Hematopoietic multipotent progenitor cell (in vitro differentiated cells): ENCODE results near the gene TTLL11. TPM values are rescaled to one million over a fixed set of nuclear protein-coding genes. Genes with fewer than 3 reads are reported as not detected.

Experiments
- DNase-seq, 3 donors: peaks; one replicate each; pipeline ENCODE4 v3.0.0-alpha.2; 2011 to 2015; ENCODE audit warnings: low read depth in 2 of 3, low spot score in 2 of 3
- total RNA-seq: library from RNA; depleted of rRNA; stranded (reverse); fragments of >200 nt; gene quantifications from one replicate; pipeline ENCODE4 v1.2.3, GENCODE V29; 2012

The TTLL11 gene
- total RNA-seq, 1 donor, result 5.1 TPM

DNA sequence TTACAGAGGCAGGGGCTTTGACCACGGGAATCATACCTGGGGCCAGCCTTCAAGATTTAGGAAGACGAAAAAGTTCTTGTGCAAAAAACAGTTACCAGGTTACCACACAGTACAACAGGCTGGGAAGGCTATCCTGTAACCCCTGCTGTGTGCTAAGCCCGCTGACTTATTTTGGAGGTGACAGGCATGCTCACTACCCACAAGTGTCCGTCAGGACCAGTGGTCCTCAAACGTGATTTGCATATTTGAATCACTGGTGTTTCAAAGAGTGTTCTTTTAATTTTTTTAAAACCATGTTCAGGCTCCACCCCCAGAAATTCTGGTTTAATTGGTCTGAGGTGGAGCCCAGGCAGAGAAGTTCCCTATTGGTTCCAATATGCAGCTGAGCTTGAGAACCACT is 146.6 kb downstream of the TTLL11 start:
- DNase-seq, result no peak

DNA sequence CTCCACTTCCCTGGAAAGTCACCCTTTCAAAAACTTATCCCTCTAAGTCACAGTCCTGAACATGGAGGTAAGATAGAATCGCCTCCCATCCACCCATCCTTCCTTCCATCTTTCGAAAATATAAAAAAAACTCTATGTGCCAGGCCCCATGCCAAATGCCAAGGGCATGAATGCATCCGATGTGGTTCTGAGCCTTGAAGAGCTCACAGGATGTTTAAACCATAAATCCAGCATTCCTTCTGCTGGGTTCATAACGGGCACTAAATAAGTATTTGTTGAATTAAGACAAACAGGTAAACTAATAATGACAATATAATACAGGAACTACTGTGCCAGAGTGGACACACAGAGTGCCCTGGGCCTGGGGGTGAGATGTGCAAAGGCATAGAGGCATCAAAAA is 147.3 kb downstream of the TTLL11 start:
- DNase-seq, result no peak

DNA sequence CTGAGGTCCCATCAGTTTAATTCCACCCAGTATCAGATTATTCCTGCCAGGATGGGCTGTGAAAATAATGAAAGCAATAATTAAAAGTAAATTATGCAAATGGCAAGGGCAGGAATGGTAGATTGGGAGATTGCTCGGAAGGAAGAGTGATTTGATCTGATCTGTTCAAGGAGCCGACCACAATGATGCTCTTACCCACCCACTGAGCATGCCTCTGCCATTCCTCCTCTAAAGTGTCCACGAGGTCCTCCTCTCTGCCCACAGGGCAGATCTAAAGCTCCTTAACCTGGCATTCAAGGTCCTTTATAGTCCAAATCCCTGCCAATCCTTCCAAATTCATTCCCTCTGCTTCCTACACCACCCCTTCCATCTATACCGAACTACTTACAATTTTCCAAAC is 147.8 kb downstream of the TTLL11 start:
- DNase-seq, result no peak

DNA sequence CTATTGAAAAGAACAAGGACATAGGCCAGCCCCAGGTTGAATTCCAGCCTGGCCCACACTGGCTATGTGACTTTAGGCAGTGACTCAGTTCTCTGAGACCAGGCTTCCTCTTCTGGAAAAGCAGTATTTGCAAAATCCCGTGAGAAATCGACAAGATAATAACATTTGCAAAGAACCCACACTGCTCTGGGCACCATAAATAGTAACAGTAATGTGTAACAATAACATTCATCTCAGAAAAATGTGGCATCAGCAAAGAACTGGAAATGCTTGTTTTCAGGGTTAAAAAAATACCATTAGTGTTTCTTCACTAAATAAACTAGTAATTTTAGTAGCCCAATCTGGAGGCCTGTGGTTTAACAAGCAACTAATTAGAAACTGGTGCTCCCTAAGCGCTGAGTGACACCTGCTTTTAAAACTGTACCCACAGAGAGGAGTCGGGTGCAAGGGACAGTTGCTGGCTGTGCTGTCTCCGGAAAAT is 148.4 kb downstream of the TTLL11 start:
- no peak for DNase-seq

DNA sequence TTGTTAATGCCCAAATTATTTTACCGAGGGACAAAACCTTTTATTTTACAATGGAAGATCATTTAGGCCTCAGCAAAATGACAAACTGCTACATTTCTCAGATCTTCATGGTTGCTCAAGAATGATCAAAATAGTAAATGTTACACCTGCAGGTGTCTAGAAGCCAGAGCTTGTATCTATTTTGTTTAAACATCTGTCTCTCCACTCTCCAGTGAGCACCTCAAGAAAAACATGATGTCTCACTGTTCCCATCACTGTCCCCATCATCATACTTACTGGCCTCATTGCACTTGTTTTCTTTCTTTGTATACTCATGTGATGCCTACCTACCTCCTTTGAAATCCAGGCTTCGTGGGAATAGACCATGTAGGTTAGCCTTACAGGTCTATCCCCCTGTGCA is 149.6 kb downstream of the TTLL11 start:
- DNase-seq, result no peak

DNA sequence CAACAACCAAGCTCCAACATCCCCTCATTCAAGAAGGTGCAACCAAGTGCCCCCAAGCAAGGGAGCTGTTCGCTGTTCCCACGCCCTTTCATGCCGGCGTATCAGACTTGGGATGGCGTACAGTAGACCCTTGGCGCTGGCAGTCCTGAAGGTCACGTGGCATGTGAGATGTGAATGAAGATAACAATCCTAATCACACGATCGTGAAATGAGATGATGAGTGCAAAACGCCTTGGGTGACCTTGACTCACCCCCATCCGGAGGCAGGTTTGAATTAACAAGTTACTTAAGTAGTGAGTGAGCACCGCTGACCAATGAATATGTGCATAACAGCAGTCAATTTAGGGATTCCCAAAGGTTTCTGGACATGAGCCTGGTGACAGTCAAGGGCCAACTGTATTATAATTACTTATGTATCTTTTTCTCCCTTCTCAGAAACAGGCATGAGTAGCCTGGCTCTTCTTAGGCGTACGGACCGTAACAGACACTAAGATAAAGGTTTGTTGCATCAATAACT is 150.2 kb downstream of the TTLL11 start:
- no peak for DNase-seq

DNA sequence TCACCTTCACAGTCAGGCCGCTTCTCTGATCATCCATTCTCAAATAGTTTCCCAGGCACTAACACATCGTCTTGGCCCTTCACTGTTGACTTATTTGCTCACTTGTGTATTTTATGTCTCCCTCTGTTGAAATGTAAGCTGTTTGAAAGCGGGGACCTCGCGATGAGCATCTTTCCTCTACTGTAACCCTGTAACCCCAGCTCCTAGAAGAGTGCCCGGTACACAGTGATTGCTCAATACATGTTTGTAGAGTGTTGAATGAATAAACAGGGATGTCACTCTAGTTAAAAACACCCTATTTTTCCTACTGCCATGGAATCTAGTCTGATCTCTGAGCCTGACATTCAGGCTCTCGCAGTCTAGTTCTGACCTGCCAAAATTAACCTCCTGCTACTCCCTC is 150.8 kb downstream of the TTLL11 start:
- no peak for DNase-seq

DNA sequence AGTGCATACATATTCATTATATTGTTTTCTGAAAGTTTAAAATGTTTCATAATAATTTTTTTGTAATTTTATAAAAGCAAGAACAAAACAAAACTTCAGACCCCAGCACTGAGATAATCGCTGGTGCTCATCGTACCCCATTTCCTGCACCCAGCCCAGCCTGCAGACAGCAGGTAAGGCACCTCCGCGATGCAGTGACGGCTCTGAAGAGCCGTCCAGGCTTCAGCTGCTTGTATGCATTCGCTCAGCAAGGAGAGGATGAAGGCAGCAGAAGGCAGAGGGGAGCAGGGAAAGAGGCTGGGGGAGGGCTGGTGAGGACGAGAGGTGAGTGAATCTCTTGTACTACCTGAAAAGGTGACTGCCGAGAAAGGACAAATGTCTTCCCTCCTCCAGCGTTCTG is 153.5 kb downstream of the TTLL11 start:
- no peak for DNase-seq

DNA sequence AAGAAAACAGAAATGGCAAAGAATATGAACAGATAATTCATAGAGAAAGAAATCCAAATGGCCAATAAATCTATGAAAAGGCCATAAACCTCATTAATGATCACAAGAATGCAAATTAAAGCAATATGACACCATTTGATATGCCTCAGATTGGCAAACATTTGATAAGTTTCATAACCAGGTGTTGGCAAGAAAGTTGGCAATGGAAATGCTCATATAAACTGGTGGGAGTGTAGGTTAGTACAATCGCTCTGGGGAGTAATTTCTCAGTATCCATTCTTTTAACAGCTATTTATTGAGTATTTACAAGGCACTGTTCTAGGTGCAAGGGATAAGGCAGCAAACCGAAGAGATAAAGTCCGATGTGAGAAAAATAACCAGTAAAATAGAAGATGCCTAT is 154.5 kb downstream of the TTLL11 start:
- no peak for DNase-seq

DNA sequence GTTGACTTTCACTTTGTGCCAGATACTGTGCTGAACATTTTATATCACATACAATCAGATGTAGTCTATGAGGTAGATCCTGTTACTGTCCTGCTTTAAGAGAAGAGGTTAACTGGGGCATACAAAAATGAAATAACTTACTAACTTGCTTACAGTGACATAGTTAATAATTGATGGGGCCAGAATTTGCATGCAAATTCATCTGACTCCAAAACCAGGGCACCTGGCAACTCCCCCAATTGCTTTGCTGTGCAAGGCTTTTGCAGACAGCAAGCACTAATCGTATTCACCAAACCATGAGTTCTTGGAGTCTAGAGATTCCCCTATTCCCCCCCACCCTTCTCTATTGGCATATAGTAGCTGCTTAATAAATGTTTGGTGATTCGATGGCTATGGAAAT is 155.9 kb downstream of the TTLL11 start:
- no peak for DNase-seq

DNA sequence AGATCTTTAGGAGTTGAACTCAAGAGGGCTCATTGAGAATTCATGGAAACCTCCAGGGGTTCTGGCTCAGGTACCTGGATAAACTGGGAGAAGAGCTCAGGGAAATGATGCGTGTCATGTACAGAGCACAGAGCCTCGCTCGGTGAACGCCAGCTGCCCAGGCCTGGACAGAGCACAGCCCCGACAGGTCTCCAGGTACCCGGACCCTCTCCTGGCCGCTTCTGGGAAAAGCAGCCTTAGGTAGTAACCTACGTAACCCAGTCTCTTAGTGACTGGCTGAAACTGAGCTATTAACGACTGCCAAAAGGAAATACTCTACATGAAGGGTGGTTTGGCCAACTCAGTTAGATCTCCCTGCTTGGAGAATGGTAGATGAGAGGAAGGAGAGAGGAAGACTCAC is 157.4 kb downstream of the TTLL11 start:
- no peak for DNase-seq

DNA sequence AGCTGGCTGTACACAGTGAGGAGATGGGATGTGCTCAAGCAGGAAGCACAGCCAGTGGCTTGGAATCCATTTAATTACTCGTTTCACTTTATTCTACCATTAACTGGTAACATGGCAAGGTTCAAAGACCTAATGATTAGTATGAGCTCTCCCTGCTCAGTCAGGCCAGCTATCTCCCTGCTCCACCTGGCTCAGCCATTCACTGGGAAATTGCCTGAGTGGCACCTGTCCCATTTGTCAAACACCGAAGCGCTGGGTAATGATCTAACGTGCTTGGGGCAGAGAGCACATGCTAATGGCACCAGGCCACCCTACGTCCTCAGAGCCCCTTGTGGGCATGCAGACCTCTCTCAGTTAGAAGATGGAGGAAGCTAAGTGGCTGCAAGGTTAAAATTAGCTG is 162.2 kb downstream of the TTLL11 start:
- DNase-seq, result no peak

DNA sequence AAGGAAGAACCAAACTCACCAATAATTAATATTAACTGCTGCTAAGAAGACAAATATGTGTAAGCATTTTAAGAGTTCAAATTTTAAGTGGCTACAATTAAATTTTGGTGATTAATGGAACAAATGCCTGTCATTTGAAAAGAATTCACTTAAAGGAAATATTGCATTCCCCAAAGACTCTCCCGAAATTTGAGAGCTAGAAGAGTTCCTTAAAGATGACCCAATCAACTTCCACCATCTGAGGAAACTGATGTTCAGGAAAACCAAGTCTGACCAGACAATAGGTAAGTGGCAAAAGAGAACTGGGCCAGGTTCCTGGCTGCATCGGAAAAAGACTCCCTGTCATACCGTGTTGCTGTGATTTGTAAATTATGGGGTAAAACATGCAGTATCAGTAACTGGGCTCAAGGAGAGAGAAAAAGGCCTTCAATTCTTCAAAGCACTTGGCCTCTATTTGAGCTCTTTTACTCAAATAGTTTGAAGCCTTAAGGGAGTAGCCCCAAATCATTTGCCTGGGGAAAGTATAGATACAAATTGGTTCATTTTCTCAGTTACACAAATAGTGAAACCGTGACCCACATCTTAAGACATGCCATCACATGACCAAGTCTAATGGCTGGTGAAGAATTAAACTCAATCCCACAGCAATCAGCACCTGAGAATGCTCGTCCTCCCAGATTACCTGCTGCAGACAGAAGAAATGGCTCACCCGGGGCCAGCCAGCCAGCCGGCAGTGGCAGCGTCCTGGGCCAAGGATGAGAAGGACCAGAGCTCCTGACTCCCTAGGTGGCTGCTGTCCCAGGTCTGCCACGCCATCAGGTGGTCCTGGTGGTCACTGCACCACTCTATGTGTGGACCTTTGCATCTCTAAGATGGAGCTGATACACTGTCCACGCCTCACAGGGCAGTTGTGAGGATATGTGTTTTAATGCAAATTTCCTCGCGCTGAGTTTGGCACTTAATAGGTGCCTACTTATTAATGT is 162.9 kb downstream of the TTLL11 start:
- no peak for DNase-seq

DNA sequence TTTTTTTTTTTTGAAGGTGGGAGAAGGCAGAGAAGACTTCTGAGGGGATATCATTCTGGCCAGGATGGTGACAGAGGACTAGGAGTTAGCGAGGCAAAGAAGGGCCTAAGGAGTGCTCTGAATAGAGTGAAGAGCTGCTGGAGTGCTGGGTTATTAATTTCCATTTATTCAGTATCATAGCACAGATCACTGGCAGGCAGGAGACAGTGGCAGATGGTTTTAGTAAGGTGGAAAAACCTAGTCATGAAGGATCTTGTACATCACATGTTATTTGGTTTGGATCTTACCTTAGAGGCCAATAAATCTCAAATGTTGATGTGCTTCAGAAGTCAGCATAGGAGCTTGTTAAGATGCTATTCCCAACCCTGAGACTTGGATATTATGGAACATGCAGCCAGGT is 165.5 kb downstream of the TTLL11 start:
- no peak for DNase-seq

DNA sequence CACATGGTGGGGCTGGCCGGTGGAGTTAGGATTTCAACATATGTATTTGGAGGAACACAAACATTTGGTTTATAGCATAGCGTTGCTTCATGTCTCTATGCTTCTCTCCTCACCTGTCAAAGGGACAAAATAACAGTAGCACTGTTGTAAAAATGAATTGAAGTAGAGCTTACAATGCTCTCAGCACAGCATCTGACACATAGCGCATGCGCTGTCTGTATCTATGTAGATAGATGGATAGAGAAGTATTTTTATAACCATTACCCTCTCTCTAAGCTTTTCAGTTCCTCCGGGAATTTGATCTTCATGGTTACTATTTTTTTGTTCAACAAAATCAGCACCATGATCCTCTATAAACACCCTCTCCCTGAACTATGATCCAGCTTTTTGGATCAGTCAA is 166.0 kb downstream of the TTLL11 start:
- no peak for DNase-seq

DNA sequence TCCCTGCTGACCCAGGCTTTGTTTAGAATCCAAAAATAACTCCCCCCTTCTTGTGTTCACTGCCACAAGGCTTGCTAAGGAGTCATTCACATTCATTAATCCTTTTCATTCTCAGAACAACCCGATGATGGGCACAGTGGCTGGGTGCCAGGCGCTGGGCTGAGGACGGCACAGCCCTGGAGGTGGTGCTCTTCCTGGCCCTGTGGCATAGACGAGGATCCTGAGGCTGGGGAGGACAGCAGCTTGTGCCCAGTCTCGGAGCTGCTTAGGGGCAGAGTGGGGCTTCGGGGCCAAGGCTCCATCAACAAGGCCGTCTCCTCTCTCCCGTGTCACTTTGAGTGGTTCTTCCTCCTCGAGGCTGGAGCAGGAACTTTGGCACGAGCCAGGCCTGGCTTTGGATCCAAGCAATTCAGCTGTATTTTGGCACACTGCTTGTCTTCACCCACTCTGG is 166.7 kb downstream of the TTLL11 start:
- DNase-seq, result no peak

DNA sequence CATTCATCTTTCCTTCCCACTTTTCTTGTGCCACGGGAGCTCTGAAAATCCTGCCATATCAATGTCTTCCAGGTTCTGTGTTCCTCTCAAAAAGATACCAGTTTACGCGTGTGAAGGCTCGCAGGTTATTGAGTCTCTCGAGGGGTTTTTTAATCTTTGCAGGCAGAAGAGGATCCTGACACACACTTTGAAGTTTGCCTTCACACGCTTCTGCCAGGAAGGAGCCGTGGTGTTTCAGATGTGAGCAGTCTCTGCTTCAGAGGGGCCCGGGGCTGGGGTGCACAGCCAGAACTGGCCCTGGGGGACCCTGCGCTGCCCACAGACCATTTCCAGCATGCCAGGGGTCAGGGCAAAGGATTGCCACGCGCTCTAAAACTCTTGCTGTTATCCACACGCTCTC is 167.2 kb downstream of the TTLL11 start:
- no peak for DNase-seq

DNA sequence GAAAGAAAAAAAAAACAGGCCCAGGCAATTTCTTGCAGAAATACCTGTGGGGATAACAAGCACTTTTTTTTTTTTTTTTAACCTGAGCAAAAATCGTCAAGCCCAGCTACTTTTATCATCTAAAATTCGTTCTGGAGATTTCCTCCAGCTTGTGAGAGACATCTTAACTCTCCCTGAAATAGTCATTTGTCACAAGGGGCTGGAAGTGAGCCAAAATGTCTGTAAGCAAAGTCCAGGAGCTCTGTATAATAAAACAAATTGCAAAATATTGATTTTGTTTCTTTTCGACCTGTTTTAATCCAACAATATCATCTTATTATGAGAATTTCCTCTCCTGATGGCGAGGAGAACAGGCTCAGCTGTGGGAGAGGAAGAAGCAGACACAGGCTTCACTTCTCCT is 168.4 kb downstream of the TTLL11 start:
- no peak for DNase-seq

DNA sequence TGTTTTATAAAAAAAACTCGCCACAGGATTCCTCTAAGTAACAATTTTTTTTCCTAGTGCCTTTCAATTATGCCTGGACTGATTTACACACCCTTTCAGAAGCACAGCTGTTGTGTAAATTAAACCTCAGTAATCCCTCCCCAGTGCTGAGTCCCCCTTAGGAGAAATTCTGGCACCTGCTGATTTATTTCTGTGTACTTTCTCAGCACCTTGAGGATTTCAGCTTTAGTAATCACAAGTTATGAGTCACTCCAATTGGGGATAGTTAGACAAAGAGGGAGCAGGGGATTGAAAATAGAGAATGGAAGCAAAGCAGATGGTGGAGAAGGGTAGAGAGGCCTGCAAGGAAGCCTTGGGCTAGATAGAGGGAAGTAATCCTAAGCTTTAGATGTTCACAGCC is 171.7 kb downstream of the TTLL11 start:
- no peak for DNase-seq

DNA sequence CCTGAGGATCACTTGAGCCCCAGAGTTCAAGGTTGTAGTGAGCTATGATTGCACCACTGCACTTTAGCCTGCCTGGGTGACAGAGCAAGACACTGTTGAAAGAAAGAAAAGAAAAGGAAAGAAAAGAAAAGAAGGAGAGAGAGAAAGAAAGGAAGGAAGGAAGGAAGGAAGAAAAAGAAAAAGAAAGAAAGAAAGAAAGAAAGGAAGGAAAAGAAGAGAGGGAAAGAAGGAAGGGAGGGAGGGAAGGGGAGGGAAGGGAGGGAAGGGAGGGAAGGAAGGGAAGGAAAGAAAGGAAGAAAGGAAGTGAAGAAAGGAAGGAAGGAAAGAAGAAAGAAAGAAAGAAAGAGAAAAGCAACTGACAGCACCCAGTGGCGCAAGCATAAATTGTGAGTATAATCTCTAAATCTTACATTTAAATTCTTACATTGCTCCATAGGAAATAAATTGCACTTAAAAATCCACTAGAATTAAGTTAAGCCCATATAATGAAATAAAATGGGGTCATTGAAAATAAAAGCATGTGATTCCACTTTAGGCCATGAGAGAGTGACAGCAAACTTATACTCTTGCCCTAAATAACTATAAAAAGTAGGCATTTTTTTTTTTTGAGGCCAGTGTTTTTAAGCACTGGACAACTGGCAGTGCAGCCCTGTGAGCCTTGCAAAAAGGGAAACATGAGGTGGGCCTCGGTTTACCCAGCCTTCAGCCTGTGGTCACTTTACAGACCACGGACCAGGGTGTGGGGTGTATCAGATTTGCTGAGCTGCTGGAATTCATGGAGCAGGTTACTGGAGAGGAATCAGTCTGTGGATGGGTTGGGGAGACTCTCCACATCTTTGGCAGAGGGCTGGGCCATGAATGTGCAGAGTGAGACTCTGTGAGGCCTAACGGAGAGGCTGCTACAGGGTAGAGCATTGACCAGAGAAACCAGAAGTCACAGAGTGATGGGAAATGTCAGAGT is 175.5 kb downstream of the TTLL11 start:
- no peak for DNase-seq

DNA sequence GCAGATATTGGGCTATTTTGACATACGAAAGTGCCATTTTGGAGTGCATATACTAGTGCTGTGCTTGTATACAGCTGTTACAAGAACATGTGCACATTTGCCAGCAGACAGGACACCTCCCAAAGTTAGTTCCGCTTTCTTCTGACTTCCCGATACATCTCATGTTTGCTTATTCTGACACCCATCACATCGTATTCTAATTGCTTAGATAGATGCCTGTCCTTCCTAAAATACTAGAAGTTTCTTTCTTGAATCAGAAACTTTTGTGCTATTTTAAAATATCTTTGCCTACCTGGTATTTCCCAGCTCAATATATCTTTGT is 177.8 kb downstream of the TTLL11 start:
- no peak for DNase-seq
